ENCODE results near the gene FICD. TPM values are rescaled to one million over a fixed set of nuclear protein-coding genes. Genes with fewer than 3 reads are reported as not detected.
"Not testable (repeated sequence)": the region's sequence is repeated elsewhere in the genome, so short reads cannot be mapped to it uniquely, and the experiment has no call there.

FICD gene
- total and polyA plus RNA-seq, 2 donors: 3.3 to 3.6 TPM

GRCh38 chr12:108484431-108484830, 30.6 kb upstream of the FICD start:
- H3K27ac ChIP-seq (ENCODE audit: low read depth): no peak overlapping the region
- WGBS: 84% methylated on average over 2 of the region's 2 CpGs

GRCh38 chr12:108484845-108485244, 30.2 kb upstream of the FICD start:
- Histone ChIP-seq H3K4me1 (ENCODE audit: insufficient read depth) (no peaks in the 10 kb centered on the region), H3K36me3 (ENCODE audit: insufficient read depth) (no peaks in the 10 kb centered on the region), H3K27ac (ENCODE audit: low read depth) (no peak overlapping the region), H3K4me3 (ENCODE audit: low read depth, low read length) (no peak overlapping the region)
- DNase-seq (ENCODE audit: extremely low spot score): no peak
- WGBS: 67% methylated on average over 2 of the region's 2 CpGs

More at GRCh38 chr12:108484431-108484830, 30.6 kb upstream of the FICD start:
- Histone ChIP-seq H3K36me3 (ENCODE audit: insufficient read depth) (no peaks in the 10 kb centered on the region), H3K4me3 (ENCODE audit: low read depth, low read length) (no peak overlapping the region), H3K4me1 (ENCODE audit: insufficient read depth) (no peaks in the 10 kb centered on the region)
- no peak for DNase-seq (ENCODE audit: extremely low spot score)

- 42% methylated on average over 7 of the region's 7 CpGs for WGBS
- not testable (repeated sequence) for H3K36me3 ChIP-seq (ENCODE audit: insufficient read depth); H3K4me1 ChIP-seq (ENCODE audit: insufficient read depth); H3K4me3 ChIP-seq (ENCODE audit: low read depth, low read length); DNase-seq (ENCODE audit: extremely low spot score); H3K27ac ChIP-seq (ENCODE audit: low read depth)
Measured at GRCh38 chr12:108485371-108485770, 29.7 kb upstream of the FICD start.

DNA sequence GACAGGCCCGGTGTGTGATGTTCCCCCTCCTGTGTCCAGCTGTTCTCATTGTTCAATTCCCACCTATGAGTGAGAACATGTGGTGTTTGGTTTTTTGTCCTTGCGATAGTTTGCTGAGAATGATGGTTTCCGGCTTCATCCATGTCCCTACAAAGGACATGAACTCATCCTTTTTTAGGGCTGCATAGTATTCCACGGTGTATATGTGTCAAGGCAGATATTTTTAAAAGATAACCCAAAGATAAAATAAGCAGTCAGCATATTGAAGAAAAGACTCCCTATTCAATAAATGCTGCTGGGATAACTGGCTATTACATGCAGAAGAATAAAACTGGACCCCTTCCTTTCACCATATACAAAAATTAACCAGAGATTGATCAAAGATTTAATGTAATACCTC, 28.0 kb upstream of the FICD start:
- H3K27ac ChIP-seq (ENCODE audit: low read depth); H3K36me3 ChIP-seq (ENCODE audit: insufficient read depth); H3K4me3 ChIP-seq (ENCODE audit: low read depth, low read length); H3K4me1 ChIP-seq (ENCODE audit: insufficient read depth); DNase-seq (ENCODE audit: extremely low spot score): not testable (repeated sequence)
- 95% methylated on average over 4 of the region's 4 CpGs for WGBS

- WGBS: 64% methylated on average over 2 of the region's 2 CpGs
Measured at GRCh38 chr12:108491256-108491655, 23.8 kb upstream of the FICD start.

GRCh38 chr12:108495054-108495453, 20.0 kb upstream of the FICD start:
- Histone ChIP-seq H3K27ac (ENCODE audit: low read depth) (no peak overlapping the region), H3K36me3 (ENCODE audit: insufficient read depth) (no peaks in the 10 kb centered on the region), H3K4me3 (ENCODE audit: low read depth, low read length) (no peak overlapping the region), H3K4me1 (ENCODE audit: insufficient read depth) (no peaks in the 10 kb centered on the region)
- no peak for DNase-seq (ENCODE audit: extremely low spot score)
- WGBS: 49% methylated on average over 1 of the region's 1 CpG

More at GRCh38 chr12:108491256-108491655, 23.8 kb upstream of the FICD start:
- Histone ChIP-seq H3K4me1 (ENCODE audit: insufficient read depth) (no peaks in the 10 kb centered on the region), H3K4me3 (ENCODE audit: low read depth, low read length) (no peak overlapping the region), H3K36me3 (ENCODE audit: insufficient read depth) (no peaks in the 10 kb centered on the region), H3K27ac (ENCODE audit: low read depth) (no peak overlapping the region)
- DNase-seq (ENCODE audit: extremely low spot score): no peak

GRCh38 chr12:108495823-108496579, 19.1 kb upstream of the FICD start:
- H3K4me1 ChIP-seq (ENCODE audit: insufficient read depth): no peaks in the 10 kb centered on the region
- no peak for DNase-seq (ENCODE audit: extremely low spot score)
- 40% methylated on average over 11 of the region's 11 CpGs for WGBS
- H3K36me3 ChIP-seq (ENCODE audit: insufficient read depth): no peaks in the 10 kb centered on the region
- no peak overlapping the region for H3K27ac ChIP-seq (ENCODE audit: low read depth)
- no peak overlapping the region for H3K4me3 ChIP-seq (ENCODE audit: low read depth, low read length)

GRCh38 chr12:108498136-108498535, 16.9 kb upstream of the FICD start:
- WGBS: 80% methylated on average over 11 of the region's 11 CpGs
- Histone ChIP-seq H3K36me3 (ENCODE audit: insufficient read depth) (no peaks in the 10 kb centered on the region), H3K4me1 (ENCODE audit: insufficient read depth) (no peaks in the 10 kb centered on the region), H3K27ac (ENCODE audit: low read depth) (no peak overlapping the region), H3K4me3 (ENCODE audit: low read depth, low read length) (no peak overlapping the region)
- DNase-seq (ENCODE audit: extremely low spot score): no peak

- Histone ChIP-seq H3K4me3 (ENCODE audit: low read depth, low read length) (no peak overlapping the region), H3K4me1 (ENCODE audit: insufficient read depth) (no peaks in the 10 kb centered on the region), H3K27ac (ENCODE audit: low read depth) (no peak overlapping the region), H3K36me3 (ENCODE audit: insufficient read depth) (no peaks in the 10 kb centered on the region)
- 75% methylated on average over 2 of the region's 2 CpGs for WGBS
- no peak for DNase-seq (ENCODE audit: extremely low spot score)
Measured at GRCh38 chr12:108502922-108503321, 12.2 kb upstream of the FICD start.

GRCh38 chr12:108505129-108505528, 9.9 kb upstream of the FICD start:
- WGBS: 61% methylated on average over 7 of the region's 7 CpGs
- Histone ChIP-seq H3K27ac (ENCODE audit: low read depth) (no peak overlapping the region), H3K36me3 (ENCODE audit: insufficient read depth) (no peaks in the 10 kb centered on the region), H3K4me1 (ENCODE audit: insufficient read depth) (no peaks in the 10 kb centered on the region), H3K4me3 (ENCODE audit: low read depth, low read length) (no peak overlapping the region)
- DNase-seq (ENCODE audit: extremely low spot score): no peak

GRCh38 chr12:108507971-108508642, 7.0 kb upstream of the FICD start:
- Histone ChIP-seq H3K36me3 (ENCODE audit: insufficient read depth) (no peaks in the 10 kb centered on the region), H3K27ac (ENCODE audit: low read depth) (no peak overlapping the region), H3K4me3 (ENCODE audit: low read depth, low read length) (no peak overlapping the region), H3K4me1 (ENCODE audit: insufficient read depth) (no peaks in the 10 kb centered on the region)
- WGBS: 59% methylated on average over 3 of the region's 3 CpGs
- DNase-seq (ENCODE audit: extremely low spot score): no peak

- Histone ChIP-seq H3K27ac (ENCODE audit: low read depth) (no peak overlapping the region), H3K4me1 (ENCODE audit: insufficient read depth) (no peaks in the 10 kb centered on the region), H3K36me3 (ENCODE audit: insufficient read depth) (no peaks in the 10 kb centered on the region), H3K4me3 (ENCODE audit: low read depth, low read length) (no peak overlapping the region)
- no peak for DNase-seq (ENCODE audit: extremely low spot score)
- 85% methylated on average over 1 of the region's 1 CpG for WGBS
Measured at GRCh38 chr12:108509806-108510205, 5.3 kb upstream of the FICD start.

GRCh38 chr12:108510836-108511235, 4.2 kb upstream of the FICD start:
- no peaks in the 10 kb centered on the region for H3K36me3 ChIP-seq (ENCODE audit: insufficient read depth)
- no peak overlapping the region for H3K4me3 ChIP-seq (ENCODE audit: low read depth, low read length)
- H3K27ac ChIP-seq (ENCODE audit: low read depth): no peak overlapping the region
- DNase-seq (ENCODE audit: extremely low spot score): no peak
- H3K4me1 ChIP-seq (ENCODE audit: insufficient read depth): no peaks in the 10 kb centered on the region
- 82% methylated on average over 2 of the region's 2 CpGs for WGBS
